M059J (cell line): Measurements from ENCODE around the gene CREBZF. TPM values are rescaled to one million over a fixed set of nuclear protein-coding genes. Genes with fewer than 3 reads are reported as not detected.
"Not testable (repeated sequence)": the region's sequence is repeated elsewhere in the genome, so short reads cannot be mapped to it uniquely, and the experiment has no call there.

Experiments used
- DNase-seq: peaks from one replicate; pipeline ENCODE4 v3.0.0-alpha.2; 2012; ENCODE audit warnings: low read depth
- total RNA-seq: library from RNA; depleted of rRNA; stranded (reverse); fragments of >200 nt; shearing (Covaris generic); gene quantifications from 2 replicates; pipeline ENCODE4 v1.2.3, GENCODE V29; 2014

Gene CREBZF
- total RNA-seq, 1 experiment from 2014 or later = 25.8 TPM

DNA sequence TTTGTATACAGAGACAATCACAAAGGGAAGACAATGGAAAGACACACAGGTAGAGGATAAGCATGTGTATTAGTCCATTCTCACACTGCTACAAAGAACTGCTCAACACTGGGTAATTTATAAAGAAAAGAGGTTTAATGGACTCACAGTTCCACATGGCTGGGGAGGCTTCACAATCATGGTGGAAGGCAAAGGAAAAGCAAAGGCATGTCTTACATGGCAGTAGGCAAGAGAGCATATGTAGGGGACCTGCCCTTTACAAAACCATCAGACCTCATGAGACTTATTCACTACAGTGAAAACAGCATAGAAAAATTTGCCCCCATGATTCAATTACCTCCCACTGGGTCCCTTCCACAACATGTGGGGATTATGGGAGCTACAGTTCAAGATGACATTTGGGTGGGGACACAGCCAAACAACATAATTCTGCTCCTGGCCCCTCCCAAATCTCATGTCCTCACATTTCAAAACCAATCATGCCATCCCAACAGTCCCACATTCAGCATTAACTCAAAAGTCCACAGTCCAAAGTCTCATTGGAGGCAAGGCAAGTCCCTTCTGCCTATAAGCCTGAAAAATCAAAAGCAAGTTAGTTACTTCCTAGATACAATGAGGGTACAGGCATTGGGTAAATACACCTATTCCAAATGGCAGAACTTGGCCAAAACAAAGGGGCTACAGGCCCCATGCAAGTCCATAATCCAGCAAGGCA, 6.2 kb upstream of the CREBZF start:
- DNase-seq = not testable (repeated sequence)

DNA sequence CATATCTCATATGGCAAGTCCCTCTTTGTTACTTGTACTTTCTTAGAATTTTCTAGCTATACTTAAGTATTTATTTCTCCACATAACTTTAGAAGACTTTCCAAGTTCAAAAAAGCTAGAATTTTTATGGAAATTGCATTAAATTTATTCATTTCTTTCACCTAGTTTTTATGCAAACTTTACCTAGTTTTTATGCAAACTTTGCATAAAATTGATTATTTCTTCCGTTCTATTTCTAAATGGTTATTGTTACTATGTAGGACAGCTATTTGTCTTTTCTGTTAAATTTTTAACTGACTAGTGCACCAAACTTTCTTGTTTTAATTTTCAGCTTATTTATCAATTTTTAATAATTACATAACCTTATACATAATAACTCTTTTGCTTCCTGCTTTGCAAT, 3.2 kb upstream of the CREBZF start:
- DNase-seq = no peak

GRCh38 chr11:85666687-85667086, 1.8 kb upstream of the CREBZF start:
- DNase-seq = no peak

DNA sequence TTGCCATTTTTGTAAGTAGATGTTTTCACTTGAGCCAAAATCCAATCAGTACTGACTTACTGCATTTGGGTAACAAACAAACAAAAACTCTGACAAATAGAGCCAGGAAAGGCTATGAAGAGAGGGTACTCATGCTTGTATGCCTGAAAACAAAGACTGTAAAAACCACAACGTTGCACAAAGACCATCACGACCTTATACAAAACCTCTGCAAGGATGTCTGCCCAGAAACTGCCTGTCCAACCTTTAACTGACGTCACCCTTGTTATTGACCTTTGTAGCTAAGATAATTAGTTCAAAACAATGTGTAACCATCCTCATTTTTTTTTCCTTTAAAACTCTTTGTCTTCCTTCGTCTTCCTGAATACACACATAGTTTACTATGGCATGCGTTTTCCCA, 804 bp upstream of the CREBZF start:
- peak; percentile 40 for DNase-seq

DNA sequence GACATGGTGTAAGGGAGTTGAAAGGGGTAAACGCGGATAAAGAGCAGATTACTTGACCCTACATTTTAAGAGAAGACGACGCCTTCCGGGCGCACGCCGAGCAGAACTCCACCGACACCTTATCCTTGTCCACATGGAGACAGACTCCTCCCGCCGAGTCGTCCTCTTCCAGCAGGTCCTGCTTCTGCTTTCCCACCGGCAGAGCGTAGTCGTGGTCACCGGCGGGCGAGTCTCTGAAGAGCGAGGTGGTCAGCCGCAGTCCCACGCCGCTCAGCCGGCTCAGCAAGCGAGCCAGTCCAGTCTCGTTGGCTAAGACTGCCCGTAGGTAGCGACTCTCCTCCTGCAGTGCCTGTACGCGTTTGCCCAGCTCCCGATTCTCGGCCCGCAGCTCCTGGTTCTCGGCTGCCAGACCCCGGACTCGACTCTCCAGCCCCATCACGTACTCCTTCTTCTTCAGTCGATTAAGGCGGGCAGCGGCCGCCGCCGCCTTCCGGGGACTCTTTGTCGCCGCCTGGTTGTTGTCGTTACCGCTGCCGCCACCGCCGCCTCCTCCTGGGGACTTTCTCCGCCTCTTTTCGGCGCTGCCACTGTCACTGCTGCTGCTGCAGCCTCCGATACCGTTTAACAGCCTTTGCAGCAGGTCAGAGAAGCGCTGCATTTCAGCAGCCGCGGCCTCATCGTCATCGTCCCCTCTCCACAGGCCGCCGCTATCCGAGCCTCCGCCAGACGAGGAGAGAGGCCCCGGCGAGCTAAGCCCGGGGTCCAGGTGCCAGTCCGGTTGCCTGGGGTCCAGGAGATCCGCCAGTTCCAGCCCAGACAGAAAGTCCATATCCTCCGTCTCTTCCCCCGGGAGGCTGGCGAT, 945 bp downstream of the CREBZF start:
- peak; percentile 73 for DNase-seq

DNA sequence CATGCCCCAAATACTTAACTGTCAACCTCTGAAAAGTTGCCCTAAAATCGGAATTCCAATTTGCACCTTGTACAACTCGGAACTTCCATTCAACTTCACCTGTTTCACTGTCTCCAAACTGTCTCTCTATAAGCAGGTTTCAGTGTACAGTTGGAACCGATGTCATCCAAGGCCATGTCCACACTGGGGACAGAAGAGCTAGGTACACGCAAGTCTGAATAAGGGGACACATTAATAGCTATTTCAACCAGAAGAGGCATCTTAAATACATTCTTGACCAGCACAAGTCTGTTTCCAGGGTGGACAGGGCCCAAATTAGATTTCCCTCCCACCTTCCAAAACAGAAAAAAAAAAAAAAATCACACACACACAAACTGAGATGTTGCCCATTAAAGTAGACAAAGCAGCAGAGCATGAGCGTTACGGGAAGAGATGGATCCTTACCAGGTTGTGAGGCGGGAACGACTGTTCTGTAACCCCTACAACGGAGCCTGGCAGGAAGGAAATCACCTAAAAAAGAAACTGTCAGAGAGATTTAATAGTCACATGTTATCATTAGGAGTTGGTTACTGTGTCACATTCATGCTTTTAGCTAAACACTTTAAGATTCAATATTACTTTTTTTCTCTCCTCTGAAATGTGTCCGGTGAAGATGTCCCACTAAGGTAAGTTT, 1.7 kb downstream of the CREBZF start:
- DNase-seq = peak; percentile 36

DNA sequence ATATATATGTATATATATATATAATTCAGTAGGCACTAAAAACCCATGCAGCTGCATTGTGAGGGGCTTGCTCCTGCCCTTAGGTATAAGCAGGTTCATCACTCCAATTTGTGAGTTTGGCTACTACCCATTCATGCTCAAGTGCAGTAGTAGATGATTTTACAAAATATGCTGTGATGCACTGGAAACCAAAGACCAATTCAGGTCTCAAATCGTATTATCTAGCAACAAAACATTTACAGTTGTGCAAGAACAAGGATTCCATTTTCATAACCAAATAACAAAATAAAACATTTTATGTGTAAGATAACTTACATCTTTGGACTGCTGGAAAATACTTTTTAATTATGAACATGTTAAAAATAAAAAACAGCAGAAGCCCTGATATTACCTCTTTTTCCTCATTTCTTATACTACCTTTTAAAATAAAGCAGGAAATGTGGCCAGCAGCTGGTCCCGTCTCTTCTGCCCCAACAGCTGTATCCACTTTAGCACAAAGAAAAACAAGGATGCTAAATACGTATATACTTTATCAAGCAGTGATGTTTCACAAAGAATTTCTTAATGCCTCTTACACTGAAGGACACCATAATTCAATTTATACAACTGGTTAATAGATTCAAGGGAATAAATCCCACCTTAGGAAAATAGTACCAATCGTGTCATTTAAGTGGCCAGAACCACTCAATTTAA, 2.8 kb downstream of the CREBZF start:
- no peak for DNase-seq

- no peak for DNase-seq
Observed at GRCh38 chr11:85658180-85658579, 6.7 kb downstream of the CREBZF start.

DNA sequence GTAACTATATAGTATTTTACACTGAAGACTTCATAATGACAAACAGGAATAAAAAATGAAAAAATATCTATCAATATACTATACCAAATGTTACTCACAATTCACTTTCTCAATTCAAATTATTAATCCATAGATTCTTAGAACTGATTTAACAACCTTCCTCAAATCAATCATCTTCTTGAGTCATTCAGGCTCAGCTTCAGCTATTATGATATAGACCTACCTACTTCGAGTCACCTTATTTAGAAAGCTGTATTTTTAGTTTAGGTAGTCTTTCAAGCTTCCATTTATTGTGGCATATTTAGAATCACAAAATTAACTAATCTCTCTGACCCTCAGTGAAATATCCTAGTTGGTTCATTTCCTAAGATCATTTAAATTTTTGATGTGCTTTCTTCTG, 8.2 kb downstream of the CREBZF start:
- no peak for DNase-seq

- DNase-seq = not testable (repeated sequence)
Observed at GRCh38 chr11:85654343-85654742, 10.6 kb downstream of the CREBZF start.

DNA sequence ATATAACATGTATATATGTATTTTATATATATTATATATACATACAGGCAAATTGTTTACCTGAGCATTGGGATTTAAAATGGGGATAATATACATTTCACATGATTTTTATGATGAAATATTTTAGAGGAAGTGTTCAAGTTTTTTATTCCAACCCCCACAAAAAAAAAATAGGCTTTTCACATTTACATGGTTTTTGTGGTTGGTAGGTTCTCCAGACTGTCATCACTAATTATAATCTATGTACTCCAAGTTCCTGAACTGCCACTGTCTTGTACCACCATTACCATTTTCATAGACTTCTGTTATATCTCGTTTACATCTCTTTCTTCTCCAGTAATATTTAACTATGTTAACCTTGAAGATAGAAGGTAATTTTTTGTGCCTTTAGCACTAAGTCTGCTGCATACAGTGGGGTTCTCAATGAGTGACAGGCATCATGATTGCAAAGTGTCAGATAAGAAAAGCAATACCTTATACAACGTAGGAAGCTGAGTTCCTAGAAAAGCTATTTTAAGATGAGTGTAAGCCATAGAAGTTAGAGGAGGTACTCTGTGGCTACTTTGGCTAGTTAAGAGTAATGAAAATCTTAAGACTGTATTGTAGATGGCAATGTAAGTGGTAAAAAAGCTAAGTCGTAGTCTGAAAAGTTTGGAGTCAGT, 12.0 kb downstream of the CREBZF start:
- no peak for DNase-seq

DNA sequence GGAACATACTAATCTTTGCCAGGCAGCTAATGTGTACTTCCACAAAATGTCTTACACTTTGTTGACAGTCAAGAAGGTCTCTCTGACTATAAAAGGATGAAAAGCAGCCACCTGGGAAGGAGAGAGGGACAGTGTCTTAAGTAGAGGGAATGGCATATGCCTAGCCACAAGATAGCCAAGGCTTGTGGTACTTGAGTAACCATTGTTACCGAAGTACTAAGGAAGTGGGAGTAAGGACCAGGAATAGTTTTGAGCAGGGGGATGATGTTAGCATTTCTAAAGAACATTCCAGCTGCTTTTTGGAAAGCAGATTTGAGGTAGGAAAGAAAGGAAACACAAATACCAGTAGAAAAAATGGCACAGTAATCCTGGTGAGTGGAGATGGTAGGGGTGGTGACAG, 13.8 kb downstream of the CREBZF start:
- DNase-seq = no peak

GRCh38 chr11:85647604-85648299, 17.2 kb downstream of the CREBZF start, which contains the start of gene TMEM126A:
TMEM126A (plus strand) TSS chr11:85647967; CDS start chr11:85650256, 2,289 bp downstream.
- DNase-seq = peak; percentile 86

DNA sequence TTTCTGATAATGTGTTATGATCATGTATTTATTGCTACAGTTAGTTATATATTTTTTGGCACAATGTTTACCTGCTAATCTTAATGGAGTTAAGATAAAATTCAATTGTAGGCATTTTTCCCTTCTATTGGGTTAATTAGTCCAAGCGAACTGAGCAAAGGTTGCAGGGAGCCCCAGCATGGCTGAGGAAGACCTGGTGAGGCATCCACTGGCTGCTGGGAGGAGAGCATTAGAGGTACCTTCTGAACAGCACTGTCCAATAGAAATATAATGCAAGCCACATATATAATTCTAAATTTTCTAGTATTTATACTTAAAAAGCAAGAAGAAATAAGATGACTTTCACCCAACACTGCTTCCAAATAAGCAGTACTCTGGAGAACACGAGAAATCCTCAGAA, 17.9 kb downstream of the CREBZF start:
- no peak for DNase-seq

DNA sequence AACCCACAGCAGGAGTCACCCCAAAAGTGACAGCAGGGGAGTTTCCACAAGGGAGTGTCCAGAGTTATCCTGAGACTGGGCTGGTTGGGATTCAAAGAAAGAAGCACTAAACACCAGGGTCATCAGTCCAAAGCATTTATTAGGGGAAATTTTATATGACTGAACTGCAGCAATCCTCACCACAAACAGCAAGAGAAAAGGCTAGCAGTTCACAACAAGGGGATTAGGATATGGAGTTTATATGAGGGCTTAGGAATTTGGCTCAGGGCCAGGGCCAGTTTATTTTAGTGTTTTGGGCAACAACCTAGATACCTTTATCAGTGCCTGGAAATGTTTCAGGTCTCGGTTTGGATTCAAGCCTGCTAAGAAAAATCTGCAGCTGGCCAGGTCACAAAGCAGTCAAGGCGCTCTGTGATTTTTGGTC, 21.7 kb downstream of the CREBZF start:
- DNase-seq = peak; percentile 69

DNA sequence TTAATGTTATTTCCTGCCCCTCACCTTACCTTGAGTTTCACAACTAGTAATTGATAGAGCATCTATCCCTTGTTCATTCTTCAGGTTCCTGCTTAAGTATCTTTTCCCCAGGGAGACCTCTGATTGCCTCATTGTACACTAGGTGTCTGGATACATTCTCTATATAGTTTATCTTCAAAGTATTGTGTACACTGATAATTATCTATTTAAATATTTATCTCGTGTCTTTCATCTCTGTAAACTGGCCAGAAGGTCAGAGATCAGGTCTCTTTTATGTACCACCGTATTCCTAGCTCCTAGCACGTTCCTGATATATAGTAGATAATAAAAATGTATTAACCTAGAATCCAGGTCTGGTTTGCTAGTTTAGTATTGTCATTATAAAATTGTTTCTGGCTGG, 30.2 kb downstream of the CREBZF start:
- no peak for DNase-seq

DNA sequence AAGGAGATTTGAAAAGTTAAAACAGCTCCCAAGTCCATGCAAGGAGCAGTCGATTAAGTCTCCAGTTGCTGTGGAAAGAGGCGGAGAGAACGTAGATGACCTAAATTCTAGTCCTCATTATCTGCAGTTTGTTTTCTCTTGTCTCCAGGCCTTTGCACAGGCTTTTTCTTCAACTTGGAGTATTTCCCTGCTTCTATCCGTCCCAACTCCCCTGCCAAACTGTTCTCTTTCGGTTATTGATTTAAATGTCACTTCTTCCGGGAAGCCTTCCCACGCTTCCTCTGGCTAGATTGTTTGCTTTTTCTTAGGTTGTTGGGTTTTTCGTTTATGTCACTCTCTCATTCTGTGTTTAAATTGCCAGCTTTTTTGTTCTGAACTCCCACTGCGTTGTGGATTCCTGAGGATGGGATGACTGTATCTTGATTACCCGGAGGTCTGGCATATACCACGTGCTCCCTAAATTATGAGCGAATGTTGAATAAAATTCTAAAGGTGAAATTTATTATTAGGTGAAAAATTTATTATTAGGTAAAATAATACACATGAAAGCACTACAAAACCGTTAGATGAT, 36.1 kb downstream of the CREBZF start:
- no peak for DNase-seq

- DNase-seq = peak; percentile 98
Observed at GRCh38 chr11:85627998-85628770, 36.7 kb downstream of the CREBZF start, which contains the start of gene TMEM126B. TMEM126B (plus strand) TSS chr11:85628593; CDS start chr11:85628608, 15 bp downstream.

- peak; percentile 64 for DNase-seq
Observed at GRCh38 chr11:85627332-85627997, 37.5 kb downstream of the CREBZF start, which contains the start of gene DLG2. DLG2 (minus strand) TSS chr11:85627344.
